T-helper 1 cell treated with Interleukin-12 subunit alpha and Interleukin-12 subunit beta and Interleukin-4 antibody, amounts not matched to agents 30 μg/mL and 1 μg/mL, for 36 hours (primary cell): ENCODE measurements around the gene ATP2C1.

ENCODE experiments used
- H3K27ac Mint-ChIP-seq: one replicate; pipeline ENCODE4 v1.8.0; 2021; ENCODE audit warnings: mild to moderate bottlenecking, mixed read lengths
- H3K27me3 Mint-ChIP-seq: one replicate; pipeline ENCODE4 v1.8.0; 2021; ENCODE audit warnings: low read depth, mixed read lengths
- H3K36me3 Mint-ChIP-seq: one replicate; pipeline ENCODE4 v1.8.0; 2021; ENCODE audit warnings: low read depth, mixed read lengths
- H3K4me1 Mint-ChIP-seq: one replicate; pipeline ENCODE4 v1.8.0; 2021; ENCODE audit warnings: low read depth, mixed read lengths
- H3K4me3 Mint-ChIP-seq: one replicate; pipeline ENCODE4 v1.8.0; 2021; ENCODE audit warnings: mild to moderate bottlenecking, moderate library complexity, mixed read lengths
- H3K9me3 Mint-ChIP-seq: one replicate; pipeline ENCODE4 v1.8.0; 2021; ENCODE audit warnings: mixed read lengths

ATP2C1 gene

DNA sequence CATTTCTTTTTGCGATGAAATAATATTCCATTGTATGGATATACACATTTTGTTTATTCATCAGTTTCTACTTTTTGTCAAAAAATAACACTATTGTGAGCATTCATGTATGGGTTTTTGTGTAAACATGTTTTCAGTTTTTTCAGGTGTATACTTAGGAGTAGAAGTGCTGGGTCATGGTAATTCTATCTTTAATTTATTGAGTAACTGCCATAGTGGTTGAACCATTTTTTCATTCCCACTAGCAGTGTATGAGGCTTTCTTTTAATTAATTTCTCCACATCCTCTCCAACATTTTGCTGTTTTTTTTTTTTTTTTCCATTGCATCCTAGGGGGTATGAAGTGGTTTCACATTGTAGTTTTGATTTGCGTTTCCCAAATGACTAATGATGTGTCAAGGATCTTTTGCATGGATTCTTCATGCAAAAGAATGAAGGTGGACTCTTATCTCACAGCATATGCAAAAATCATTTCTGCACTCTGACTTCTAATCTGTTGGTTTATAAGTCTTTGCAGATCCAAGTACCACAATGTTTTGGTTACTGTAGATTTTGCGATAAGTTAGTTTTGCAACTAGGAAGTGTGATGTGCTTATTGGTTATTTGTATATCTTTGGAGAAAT, 12.6 kb downstream of the ATP2C1 start:
- H3K27ac Mint-ChIP-seq, result peak overlapping the region; percentile 27

DNA sequence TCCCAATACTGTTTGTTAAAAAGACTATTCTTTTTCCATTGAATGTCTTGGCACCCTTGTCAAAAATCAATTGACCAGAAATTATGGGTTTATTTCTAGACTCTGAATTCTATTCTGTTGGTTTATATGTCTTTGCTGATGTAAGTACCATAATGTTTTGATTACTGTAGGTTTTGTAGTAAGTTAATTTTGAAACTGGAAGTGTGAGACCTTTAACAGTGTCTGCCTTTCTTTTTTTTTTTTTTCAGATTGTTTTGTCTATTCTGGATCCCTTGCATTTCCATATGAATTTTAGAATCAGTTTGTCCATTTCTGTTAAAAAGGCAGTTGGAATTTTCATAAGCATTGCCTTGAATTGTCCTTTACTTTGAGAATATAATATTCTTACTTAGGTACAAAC, 13.6 kb downstream of the ATP2C1 start:
- Mint-ChIP-seq H3K27me3 (no peaks in the 10 kb centered on the region), H3K27ac (peak overlapping the region; percentile 79), H3K4me1 (peaks cover 44% of the 10 kb centered on the region), H3K9me3 (peaks cover 4% of the 10 kb centered on the region), H3K4me3 (peak overlapping the region; percentile 36), H3K36me3 (peaks cover 6% of the 10 kb centered on the region)

More for the DNA sequence above, 12.6 kb downstream of the ATP2C1 start:
- Mint-ChIP-seq H3K4me3 (no peak overlapping the region), H3K36me3 (peaks cover 4% of the 10 kb centered on the region), H3K4me1 (peaks cover 44% of the 10 kb centered on the region), H3K27me3 (no peaks in the 10 kb centered on the region), H3K9me3 (peaks cover 3% of the 10 kb centered on the region)

DNA sequence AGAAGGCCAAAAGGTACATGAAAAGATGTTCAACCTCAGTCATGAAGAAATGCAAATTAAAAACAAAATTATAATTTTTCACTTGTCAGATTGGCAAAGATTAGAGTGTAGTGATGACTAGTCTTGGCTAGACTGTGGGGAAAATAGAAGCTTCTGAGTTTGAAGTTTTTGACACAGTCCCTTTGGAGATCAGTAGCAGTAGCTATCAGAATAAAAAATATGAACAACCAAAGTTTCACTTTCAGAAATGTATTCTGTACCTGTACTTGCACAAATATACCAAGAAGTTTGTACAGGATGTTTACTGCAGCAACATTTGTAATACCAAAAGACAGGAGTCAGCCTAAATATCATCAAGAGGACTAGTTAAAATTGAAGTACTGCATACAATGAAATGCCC, 14.1 kb downstream of the ATP2C1 start:
- peak overlapping the region; percentile 79 for H3K27ac Mint-ChIP-seq
- H3K27me3 Mint-ChIP-seq, result no peaks in the 10 kb centered on the region
- peaks cover 41% of the 10 kb centered on the region for H3K4me1 Mint-ChIP-seq
- H3K36me3 Mint-ChIP-seq, result peaks cover 6% of the 10 kb centered on the region
- peaks cover 4% of the 10 kb centered on the region for H3K9me3 Mint-ChIP-seq
- H3K4me3 Mint-ChIP-seq, result peak overlapping the region; percentile 36

DNA sequence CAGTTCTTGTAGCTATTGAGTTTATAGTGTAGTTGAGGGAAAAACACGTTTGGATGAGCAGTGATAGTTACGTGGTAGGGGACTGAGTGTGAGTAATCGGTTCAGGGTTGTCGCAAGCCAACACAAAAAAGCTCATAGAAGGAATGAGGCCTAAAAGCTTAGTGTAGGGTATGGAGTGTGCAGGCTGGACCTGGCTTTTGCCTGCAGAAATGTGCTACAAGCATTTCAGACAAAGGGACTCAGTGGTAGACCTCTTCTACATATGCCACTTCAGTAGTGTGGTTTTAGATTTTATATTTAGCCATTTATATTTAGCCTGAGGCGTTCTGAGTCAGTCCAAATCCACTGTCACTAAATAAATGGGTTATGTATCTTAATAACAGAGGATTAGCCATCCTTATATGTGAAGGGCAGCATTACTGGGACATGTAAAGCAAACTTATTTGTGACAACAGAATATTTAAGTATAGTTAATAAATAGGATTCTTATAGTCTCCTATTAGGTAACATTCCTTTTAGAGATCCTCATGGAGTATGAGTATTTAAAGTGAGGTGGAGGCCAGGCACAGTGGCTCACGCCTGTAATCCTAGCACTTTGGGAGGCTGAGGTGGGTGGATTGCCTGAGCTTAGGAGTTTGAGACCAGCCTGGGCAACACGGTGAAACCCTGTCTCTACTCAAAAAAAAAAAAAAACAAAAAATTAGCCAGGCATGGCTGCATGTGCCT, 21.8 kb downstream of the ATP2C1 start:
- peaks cover 4% of the 10 kb centered on the region for H3K9me3 Mint-ChIP-seq
- peaks cover 14% of the 10 kb centered on the region for H3K4me1 Mint-ChIP-seq
- H3K36me3 Mint-ChIP-seq, result peaks cover 11% of the 10 kb centered on the region
- H3K4me3 Mint-ChIP-seq, result no peak overlapping the region
- no peaks in the 10 kb centered on the region for H3K27me3 Mint-ChIP-seq
- no peak overlapping the region for H3K27ac Mint-ChIP-seq

DNA sequence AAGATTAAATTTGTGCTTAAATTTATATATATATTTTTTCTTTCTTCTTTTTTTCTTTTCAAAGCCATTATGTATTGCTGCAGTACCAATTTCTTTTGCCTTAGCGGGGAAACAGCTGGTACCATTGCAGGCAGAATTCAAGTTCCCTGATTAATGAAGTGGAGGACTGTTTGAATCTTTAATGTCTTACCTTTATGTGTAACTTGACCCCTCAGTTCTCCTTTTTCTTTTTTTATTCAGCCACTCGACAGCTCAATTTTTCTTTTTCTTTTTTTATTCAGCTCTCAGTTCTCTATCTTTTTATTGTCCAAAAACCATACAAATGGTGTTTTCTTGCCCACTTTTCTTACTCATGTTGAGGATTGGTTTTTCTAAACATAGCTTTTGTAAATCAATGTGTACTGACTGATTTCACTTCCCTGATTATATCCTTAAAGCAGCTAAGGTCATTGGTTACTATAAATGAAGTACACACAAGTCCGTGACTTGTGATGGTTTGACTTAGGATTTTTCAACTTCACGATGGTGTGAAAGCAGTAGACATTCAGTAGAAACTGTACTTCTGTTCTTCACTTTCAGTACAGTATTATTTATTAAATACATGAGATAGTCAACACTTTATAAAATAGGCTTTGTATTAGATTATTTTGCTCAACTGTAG, 22.8 kb downstream of the ATP2C1 start:
- Mint-ChIP-seq H3K27ac (no peak overlapping the region), H3K4me1 (peaks cover 14% of the 10 kb centered on the region), H3K36me3 (peaks cover 7% of the 10 kb centered on the region), H3K4me3 (no peak overlapping the region), H3K27me3 (no peaks in the 10 kb centered on the region), H3K9me3 (no peaks in the 10 kb centered on the region)

DNA sequence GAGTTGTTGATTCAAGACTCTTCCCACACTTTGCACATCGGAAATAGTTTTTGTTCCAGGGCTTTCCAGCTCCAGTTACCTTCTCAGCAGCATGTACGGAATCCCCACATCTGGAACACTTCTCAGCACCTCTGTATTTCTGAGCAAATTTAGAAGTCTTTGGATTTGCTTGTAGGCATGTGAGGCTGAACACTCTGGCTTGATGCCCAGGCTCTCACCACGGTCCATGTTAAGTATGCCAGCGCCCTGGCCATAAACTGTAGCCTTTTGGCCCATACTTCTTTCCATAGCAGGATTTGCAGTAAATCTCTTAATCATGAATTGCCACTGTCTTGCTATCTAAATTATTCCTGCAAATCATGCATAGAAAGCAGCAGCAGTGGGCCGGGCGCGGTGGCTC, 24.4 kb downstream of the ATP2C1 start:
- Mint-ChIP-seq H3K27ac (no peak overlapping the region), H3K36me3 (peaks cover 17% of the 10 kb centered on the region)

DNA sequence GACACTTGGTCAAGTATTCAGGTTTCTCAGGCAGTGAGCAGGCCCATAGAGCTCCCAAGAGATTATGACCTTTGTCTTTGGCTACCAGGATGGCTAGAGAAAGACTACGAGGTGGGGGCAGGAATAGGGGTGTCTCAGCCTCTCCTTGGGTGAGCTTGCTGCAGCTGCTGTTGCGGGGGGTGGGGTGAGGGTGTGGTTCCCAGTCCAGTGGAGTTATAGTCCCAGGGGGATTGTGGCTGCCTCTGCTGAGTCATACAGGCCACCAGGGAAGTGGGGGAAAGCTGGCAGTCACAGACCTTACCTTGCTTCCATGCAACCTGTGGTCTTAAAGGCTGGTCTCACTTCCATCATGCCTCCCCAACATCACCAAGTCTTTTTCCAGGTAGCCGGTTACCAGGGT, 31.7 kb downstream of the ATP2C1 start:
- Mint-ChIP-seq H3K4me3 (no peak overlapping the region), H3K36me3 (peaks cover 27% of the 10 kb centered on the region), H3K27ac (no peak overlapping the region), H3K27me3 (no peaks in the 10 kb centered on the region), H3K9me3 (peaks cover 23% of the 10 kb centered on the region), H3K4me1 (peaks cover 21% of the 10 kb centered on the region)

More for the DNA sequence above, 24.4 kb downstream of the ATP2C1 start:
- H3K4me3 Mint-ChIP-seq, result no peak overlapping the region
- no peaks in the 10 kb centered on the region for H3K27me3 Mint-ChIP-seq
- H3K9me3 Mint-ChIP-seq, result peaks cover 6% of the 10 kb centered on the region
- peaks cover 21% of the 10 kb centered on the region for H3K4me1 Mint-ChIP-seq

DNA sequence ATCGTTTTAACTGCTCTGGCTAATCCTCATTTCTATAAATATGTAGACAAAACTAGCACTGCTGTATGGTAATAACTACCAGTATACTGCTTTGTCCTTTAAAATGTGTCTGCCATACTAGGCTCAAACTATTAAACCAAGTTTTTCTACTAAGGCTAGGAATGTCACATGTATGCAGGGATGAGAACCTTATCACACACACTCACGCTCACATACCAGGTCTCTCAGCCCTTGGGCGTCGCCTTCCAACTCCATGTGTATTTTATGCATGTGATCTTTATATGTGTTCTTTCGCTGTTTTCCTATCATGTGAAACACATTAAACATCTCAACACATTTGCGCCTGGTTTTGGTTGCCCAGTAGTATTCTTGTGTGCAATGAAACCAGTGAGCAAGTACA, 32.6 kb downstream of the ATP2C1 start:
- Mint-ChIP-seq H3K36me3 (peaks cover 27% of the 10 kb centered on the region), H3K9me3 (peaks cover 23% of the 10 kb centered on the region), H3K27me3 (no peaks in the 10 kb centered on the region), H3K27ac (no peak overlapping the region), H3K4me3 (no peak overlapping the region), H3K4me1 (peaks cover 20% of the 10 kb centered on the region)

DNA sequence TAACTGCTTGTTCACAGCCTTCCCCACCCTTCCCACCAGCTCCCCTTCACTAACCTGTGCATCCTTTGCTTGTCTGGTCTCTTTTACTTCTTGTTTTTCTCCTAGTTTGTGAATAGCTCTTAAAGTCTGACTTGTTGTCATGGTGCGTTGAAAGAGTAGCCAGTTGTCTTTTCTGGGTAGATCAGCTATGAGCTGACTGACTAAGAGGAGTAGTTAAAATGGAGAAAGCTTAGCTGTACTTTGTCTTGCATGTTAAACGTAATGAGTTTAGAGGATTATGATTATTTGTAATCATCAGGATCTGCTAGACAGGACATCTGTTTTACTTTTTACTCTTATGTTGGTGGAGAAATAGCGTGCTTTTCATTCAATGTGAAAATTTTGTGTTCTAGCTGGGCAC, 35.9 kb downstream of the ATP2C1 start:
- H3K36me3 Mint-ChIP-seq, result peaks cover 13% of the 10 kb centered on the region
- H3K4me1 Mint-ChIP-seq, result peaks cover 13% of the 10 kb centered on the region
- no peak overlapping the region for H3K27ac Mint-ChIP-seq

DNA sequence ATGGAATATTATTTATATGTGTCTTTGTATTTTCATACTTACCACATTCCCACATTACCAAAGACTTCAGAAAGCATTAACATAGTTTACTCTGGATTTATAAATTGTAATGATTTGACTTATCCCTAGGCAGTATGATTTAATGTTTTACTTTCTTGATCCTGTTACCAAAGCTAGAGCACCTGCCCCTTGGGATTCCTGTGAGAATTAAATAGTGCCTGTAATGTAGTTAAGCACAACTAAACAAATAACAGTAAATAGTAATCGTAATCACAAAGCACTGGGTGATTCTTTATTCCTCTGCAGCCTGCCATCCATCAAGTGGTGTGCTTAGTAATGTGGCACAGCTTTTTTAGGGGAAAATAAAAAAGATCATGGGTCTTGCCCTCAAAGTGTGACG, 39.1 kb downstream of the ATP2C1 start:
- Mint-ChIP-seq H3K4me3 (no peak overlapping the region), H3K27me3 (no peaks in the 10 kb centered on the region)

More for the DNA sequence above, 35.9 kb downstream of the ATP2C1 start:
- Mint-ChIP-seq H3K9me3 (peaks cover 4% of the 10 kb centered on the region), H3K27me3 (no peaks in the 10 kb centered on the region), H3K4me3 (no peak overlapping the region)

DNA sequence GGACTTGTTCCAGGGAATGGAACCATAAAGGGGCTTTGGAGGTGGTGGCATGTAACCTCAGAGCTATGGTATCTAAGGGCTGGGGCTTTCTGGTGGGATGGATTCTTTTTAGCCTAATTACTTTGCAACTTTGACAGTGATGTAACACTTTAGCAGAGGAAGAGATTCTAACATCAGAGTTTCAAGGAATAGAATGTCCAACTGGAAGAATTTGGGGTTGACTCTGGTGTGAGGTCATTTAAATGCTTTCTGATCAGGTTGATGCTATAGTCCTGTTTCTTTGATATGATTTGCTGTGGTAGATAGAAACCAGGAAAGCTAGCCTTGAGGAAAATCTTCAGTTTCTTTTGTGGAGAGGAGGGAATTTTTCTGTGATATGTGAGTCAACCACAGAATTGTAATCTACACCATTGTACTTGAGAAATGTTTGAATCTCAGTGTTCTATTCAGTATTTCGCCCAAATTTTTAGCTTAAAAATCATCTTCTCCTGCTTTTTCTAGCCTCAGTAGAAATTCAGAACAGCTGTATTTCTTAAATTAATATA, 40.0 kb downstream of the ATP2C1 start:
- H3K27me3 Mint-ChIP-seq, result no peaks in the 10 kb centered on the region

More for the DNA sequence above, 39.1 kb downstream of the ATP2C1 start:
- peaks cover 13% of the 10 kb centered on the region for H3K36me3 Mint-ChIP-seq
- H3K9me3 Mint-ChIP-seq, result no peaks in the 10 kb centered on the region
- H3K4me1 Mint-ChIP-seq, result peaks cover 8% of the 10 kb centered on the region
- H3K27ac Mint-ChIP-seq, result no peak overlapping the region

DNA sequence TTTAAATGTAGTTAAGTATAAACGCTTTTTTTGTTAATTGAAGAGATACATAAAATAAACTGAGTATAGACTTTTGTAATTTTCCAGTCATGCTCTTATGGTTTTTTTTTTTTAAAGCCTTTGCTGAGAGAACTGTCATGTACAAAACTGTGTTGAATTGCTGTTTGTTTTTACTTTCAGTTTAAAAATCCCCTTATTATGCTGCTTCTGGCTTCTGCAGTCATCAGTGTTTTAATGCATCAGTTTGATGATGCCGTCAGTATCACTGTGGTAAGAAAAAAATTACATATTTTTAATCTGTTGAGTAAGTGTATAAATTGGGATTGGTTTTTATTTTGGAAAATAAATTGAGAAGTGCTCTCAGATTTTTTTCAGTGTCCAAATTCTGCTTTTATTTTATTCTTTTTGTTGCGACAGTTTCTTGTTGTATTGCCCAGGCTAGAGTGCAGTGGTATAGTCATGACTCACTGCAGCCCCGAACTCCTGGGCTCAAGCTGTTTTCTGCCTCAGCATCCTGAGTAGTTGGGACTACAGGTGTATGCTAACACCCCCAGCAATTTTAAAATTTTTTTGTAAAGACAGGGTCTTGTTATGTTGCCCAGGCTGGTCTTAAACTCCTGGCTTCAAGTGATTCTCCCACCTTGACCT, 40.7 kb downstream of the ATP2C1 start:
- Mint-ChIP-seq H3K4me3 (no peak overlapping the region), H3K27ac (no peak overlapping the region), H3K36me3 (peaks cover 15% of the 10 kb centered on the region), H3K4me1 (peaks cover 8% of the 10 kb centered on the region), H3K9me3 (no peaks in the 10 kb centered on the region), H3K27me3 (no peaks in the 10 kb centered on the region)

More for the DNA sequence above, 40.0 kb downstream of the ATP2C1 start:
- H3K36me3 Mint-ChIP-seq, result peaks cover 13% of the 10 kb centered on the region
- peaks cover 8% of the 10 kb centered on the region for H3K4me1 Mint-ChIP-seq
- no peaks in the 10 kb centered on the region for H3K9me3 Mint-ChIP-seq
- no peak overlapping the region for H3K27ac Mint-ChIP-seq
- no peak overlapping the region for H3K4me3 Mint-ChIP-seq

DNA sequence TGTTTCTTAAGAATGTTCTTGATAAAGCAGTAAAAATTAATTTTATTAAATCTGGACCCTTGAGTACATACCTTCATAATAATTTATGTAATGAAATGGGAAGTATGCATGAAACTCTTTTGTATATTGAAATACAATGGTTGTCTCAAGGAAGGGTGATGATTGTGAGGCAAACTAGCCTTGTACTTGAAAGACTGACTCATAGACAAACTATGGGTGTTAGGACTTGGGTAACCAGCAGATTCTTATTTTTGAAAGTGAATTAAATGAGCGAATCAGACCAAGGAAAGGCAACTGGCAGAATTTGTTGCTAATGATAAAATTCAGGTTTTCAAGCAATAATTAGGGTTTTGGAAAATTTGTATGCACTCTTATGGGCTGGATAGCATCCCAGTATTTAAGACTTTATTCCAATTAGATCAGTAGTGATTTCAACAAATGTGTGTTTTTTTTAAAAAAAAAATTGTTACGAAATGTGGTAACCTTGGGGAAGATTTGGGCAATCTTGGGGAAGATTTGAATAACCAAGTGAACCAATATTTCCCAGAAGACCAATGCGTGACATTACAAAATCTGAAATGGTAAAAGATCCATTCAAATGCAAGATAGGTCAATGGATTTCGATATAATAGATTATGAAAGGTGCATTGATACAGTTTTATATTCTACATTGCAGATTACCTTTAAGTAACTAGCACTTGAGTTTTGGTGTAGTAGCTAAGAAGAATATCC, 42.0 kb downstream of the ATP2C1 start:
- no peak overlapping the region for H3K4me3 Mint-ChIP-seq
- peaks cover 4% of the 10 kb centered on the region for H3K4me1 Mint-ChIP-seq
- no peaks in the 10 kb centered on the region for H3K9me3 Mint-ChIP-seq
- H3K36me3 Mint-ChIP-seq, result peaks cover 17% of the 10 kb centered on the region
- H3K27me3 Mint-ChIP-seq, result no peaks in the 10 kb centered on the region
- no peak overlapping the region for H3K27ac Mint-ChIP-seq

DNA sequence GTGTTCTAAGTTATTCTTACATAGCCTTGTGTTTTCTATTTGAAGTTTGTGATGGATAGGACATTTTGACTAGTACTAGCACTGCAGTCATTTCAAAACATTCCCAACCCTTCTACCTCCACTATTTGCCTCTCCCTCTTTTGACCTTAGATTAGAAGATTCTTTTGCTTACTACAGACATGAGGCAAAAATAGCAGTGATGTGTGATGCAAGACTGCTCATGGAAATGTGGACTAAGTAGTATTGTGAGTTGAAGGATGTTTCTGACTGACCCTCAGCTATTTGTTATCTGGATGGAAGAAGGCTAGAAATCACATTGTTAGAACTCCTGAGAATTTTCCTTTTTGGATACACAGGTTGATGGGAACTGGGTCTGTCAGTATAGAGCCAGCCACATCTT, 45.9 kb downstream of the ATP2C1 start:
- no peaks in the 10 kb centered on the region for H3K27me3 Mint-ChIP-seq
- H3K4me1 Mint-ChIP-seq, result no peaks in the 10 kb centered on the region
- H3K4me3 Mint-ChIP-seq, result no peak overlapping the region
- H3K9me3 Mint-ChIP-seq, result no peaks in the 10 kb centered on the region
- no peak overlapping the region for H3K27ac Mint-ChIP-seq
- peaks cover 30% of the 10 kb centered on the region for H3K36me3 Mint-ChIP-seq
